K562 (cell line): Measurements from ENCODE around the gene USP49. TPM values are rescaled to one million over a fixed set of nuclear protein-coding genes. Genes with fewer than 3 reads are reported as not detected.

ENCODE experiments used
- EGR1 ChIP-seq: fragments of 450-650 bp; conservative IDR thresholded peaks from 2 replicates; pipeline ENCODE4 v1.6.1; 2017; ENCODE audit warnings: mild to moderate bottlenecking
- GTF2E2 ChIP-seq: fragments of 200-800 bp; sonication (Bioruptor generic); IDR thresholded peaks from 2 replicates; pipeline ENCODE4 v1.6.1; 2016; ENCODE audit warnings: missing genetic modification characterization, missing compliant biosample characterization
- GTF2F1 ChIP-seq: IDR thresholded peaks from 2 replicates; pipeline ENCODE4 v1.6.1; 2011; ENCODE audit warnings: low read depth, low read length, improper control_type of control experiment
- HDAC8 ChIP-seq: fragments of 450-650 bp; IDR thresholded peaks from 2 replicates; pipeline ENCODE4 v1.6.1; 2016; ENCODE audit warnings: mild to moderate bottlenecking, missing genetic modification characterization, moderate library complexity, missing compliant biosample characterization
- KLF6 ChIP-seq: fragments of 250-450 bp; sonication (Bioruptor Pico); IDR thresholded peaks from 2 replicates; pipeline ENCODE4 v1.4.0; 2020; ENCODE audit warnings: mild to moderate bottlenecking, moderate library complexity, borderline replicate concordance
- NR1H2 ChIP-seq: sonication (generic); formaldehyde crosslinking; IDR thresholded peaks from 2 replicates; pipeline ENCODE4 v1.4.0; 2020; ENCODE audit warnings: mild to moderate bottlenecking, missing genetic modification reagents
- PURB ChIP-seq: sonication (generic); formaldehyde crosslinking; IDR thresholded peaks from 2 replicates; pipeline ENCODE4 v1.9.0; 2021; ENCODE audit warnings: low read depth, mild to moderate bottlenecking, missing genetic modification reagents
- TAF15 ChIP-seq: fragments of 200-400 bp; formaldehyde crosslinking; IDR thresholded peaks from 2 replicates; pipeline ENCODE4 v1.6.1; 2017; ENCODE audit warnings: mild to moderate bottlenecking, low read depth, low read length, moderate library complexity
- ZC3H11A ChIP-seq: IDR thresholded peaks from 2 replicates; pipeline ENCODE4 v1.6.1; 2012; ENCODE audit warnings: low read depth, low read length, improper control_type of control experiment
- ZNF3 ChIP-seq: fragments of 250-450 bp; sonication (Bioruptor Pico); IDR thresholded peaks from 2 replicates; pipeline ENCODE4 v1.5.0; 2021; ENCODE audit warnings: mild to moderate bottlenecking, moderate library complexity
- ZNF311 ChIP-seq: fragments of 250-450 bp; sonication (Bioruptor Pico); IDR thresholded peaks from 2 replicates; pipeline ENCODE4 v1.4.0; 2020; ENCODE audit warnings: mild to moderate bottlenecking, moderate library complexity
- ZNF324 ChIP-seq: fragments of 250-450 bp; sonication (Bioruptor Pico); IDR thresholded peaks from 2 replicates; pipeline ENCODE4 v1.4.0; 2020; ENCODE audit warnings: mild to moderate bottlenecking
- ZNF589 ChIP-seq: fragments of 200-800 bp; sonication (Bioruptor generic); IDR thresholded peaks from 2 replicates; pipeline ENCODE4 v1.6.1; 2016; ENCODE audit warnings: low read depth, missing genetic modification characterization, missing compliant biosample characterization
- polyA plus RNA-seq, 8 experiments: library from polyadenylated mRNA; depleted of rRNA in 4 of 8; stranded (reverse) in 5 of 8; unstranded in 3 of 8; fragments of >200 nt; fragmentation: Nextera tagmentation in 2 of 8; fragmentation: Illumina TruSeq in 1 of 8; extraction: Ambion mirVana in 2 of 8; extraction: Trizol in 1 of 8; gene quantifications; 2 replicates each; pipeline versions ENCODE4 v1.2.1 to v1.2.3, GENCODE V29; 2011 to 2014; ENCODE audit warnings: inconsistent platforms in 1 of 8, missing spikeins in 1 of 8
- total RNA-seq, 7 experiments: library from RNA; depleted of rRNA in 6 of 7; stranded (reverse); fragments of >200 nt in 6 of 7; fragmentation: Illumina TruSeq in 2 of 7; extraction: Trizol in 2 of 7; gene quantifications; 2 replicates each; pipeline versions ENCODE4 v1.2.1 to v1.2.3, GENCODE V29; 2011 to 2021; ENCODE audit warnings: low replicate concordance in 1 of 7
- TF ChIP-seq, protein P1 (sequence below), 2 experiments: fragments of 200-800 bp in 1 of 2; sonication (Bioruptor generic) in 1 of 2; sonication (generic) in 1 of 2; formaldehyde crosslinking in 1 of 2; IDR thresholded peaks in 1 of 2; conservative IDR thresholded peaks in 1 of 2; 2 replicates each; pipeline versions ENCODE4 v1.5.0 to v1.6.1; 2016 to 2020; ENCODE audit warnings: missing compliant biosample characterization in 1 of 2, missing genetic modification characterization in 1 of 2, missing genetic modification reagents in 1 of 2
- TF ChIP-seq, protein P2 (sequence below): IDR thresholded peaks from 2 replicates; pipeline ENCODE4 v1.6.1; 2011; ENCODE audit not compliant: insufficient read length; ENCODE audit errors: extremely low read depth
- TF ChIP-seq, protein P3 (sequence below): fragments of 450-650 bp; IDR thresholded peaks from 2 replicates; pipeline ENCODE4 v1.6.1; 2017; ENCODE audit warnings: antibody characterized with exemption, mild to moderate bottlenecking
- TF ChIP-seq, protein P4 (sequence below): fragments of 250-450 bp; sonication (Bioruptor Pico); IDR thresholded peaks from 2 replicates; pipeline ENCODE4 v1.4.0; 2020
- TF ChIP-seq, protein P5 (sequence below): IDR thresholded peaks from 3 replicates; pipeline ENCODE4 v1.6.1; 2011; ENCODE audit warnings: borderline replicate concordance, mild to moderate bottlenecking; ENCODE audit not compliant: insufficient read length, insufficient read depth

USP49 gene
- total and polyA plus RNA-seq, 9 of the 15 experiments (the other 6 are each of a cell fraction or from before 2014, with no cell fraction given): 1.0 to 9.9 (median 6.5) TPM

DNA sequence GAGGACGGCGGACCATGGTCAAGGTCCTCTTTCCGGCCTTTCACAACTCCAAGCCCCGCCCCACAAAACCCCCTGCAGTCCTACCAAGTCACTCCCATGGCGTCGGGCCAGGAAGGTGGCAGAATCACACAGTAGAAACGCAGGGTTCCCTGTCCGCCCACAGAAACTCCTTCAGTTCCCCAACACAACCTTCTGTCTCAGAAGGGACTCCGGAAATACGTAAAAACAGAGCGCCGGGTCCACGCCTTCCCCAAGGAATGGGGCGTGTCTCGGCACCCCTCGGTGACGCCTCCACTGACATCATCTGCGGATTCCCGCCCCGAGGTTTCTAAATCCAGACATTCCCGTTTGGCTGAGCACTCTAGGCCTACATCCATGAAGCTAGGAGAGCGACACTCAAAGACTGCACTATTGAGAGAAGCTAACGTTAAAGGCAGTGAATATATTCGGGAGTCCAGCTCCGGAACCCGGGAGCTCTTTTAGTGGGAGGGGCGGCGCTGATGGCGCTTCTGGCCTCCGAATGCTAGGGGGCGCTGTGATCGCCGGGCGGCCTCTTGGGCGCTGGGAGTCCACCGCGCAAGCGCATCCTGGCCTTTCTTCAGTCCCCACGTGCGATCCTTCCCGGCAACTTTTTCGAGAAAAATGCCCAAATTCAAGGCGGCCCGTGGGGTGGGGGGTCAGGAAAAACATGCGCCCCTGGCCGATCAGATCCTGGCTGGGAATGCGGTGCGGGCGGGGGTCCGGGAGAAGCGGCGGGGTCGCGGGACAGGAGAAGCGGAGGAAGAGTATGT is 25.9 kb upstream of the USP49 start, which contains the start of the genes BYSL and MED20 (continued):
- TF ChIP-seq EGR1: peak; percentile 97
- no peak for TF ChIP-seq ZNF3
- no peak for TF ChIP-seq ZNF311
- 0 out of 2 replicates have a peak, but pooled peaks have one; percentile 85 for TF ChIP-seq NR1H2 (CRISPR knock-in tag)
- peak; percentile 46; the same call in 1 of the 2 replicates for TF ChIP-seq GTF2F1
- TF ChIP-seq PURB (CRISPR knock-in tag): no peak
- TF ChIP-seq ZNF324: no peak
- TF ChIP-seq ZNF589 (CRISPR knock-in tag): no peak
- TF ChIP-seq, protein P1, sequence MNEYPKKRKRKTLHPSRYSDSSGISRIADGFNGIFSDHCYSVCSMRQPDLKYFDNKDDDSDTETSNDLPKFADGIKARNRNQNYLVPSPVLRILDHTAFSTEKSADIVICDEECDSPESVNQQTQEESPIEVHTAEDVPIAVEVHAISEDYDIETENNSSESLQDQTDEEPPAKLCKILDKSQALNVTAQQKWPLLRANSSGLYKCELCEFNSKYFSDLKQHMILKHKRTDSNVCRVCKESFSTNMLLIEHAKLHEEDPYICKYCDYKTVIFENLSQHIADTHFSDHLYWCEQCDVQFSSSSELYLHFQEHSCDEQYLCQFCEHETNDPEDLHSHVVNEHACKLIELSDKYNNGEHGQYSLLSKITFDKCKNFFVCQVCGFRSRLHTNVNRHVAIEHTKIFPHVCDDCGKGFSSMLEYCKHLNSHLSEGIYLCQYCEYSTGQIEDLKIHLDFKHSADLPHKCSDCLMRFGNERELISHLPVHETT (CRISPR knock-in tag; conservative IDR thresholded peaks at IDR 0.05 in 1 of 2, IDR thresholded peaks at IDR 0.05 in 1 of 2): peak in 1 of 2 experiments; percentile 75; a peak in 1 of 4 replicates
- TF ChIP-seq, protein P2, sequence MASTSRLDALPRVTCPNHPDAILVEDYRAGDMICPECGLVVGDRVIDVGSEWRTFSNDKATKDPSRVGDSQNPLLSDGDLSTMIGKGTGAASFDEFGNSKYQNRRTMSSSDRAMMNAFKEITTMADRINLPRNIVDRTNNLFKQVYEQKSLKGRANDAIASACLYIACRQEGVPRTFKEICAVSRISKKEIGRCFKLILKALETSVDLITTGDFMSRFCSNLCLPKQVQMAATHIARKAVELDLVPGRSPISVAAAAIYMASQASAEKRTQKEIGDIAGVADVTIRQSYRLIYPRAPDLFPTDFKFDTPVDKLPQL: no peak
- no peak; the same call in 1 of the 2 replicates for TF ChIP-seq ZC3H11A
- no peak for TF ChIP-seq TAF15
- TF ChIP-seq KLF6 (CRISPR knock-in tag): peak; percentile 65; the same call in 1 of the 2 replicates
- TF ChIP-seq, protein P3, sequence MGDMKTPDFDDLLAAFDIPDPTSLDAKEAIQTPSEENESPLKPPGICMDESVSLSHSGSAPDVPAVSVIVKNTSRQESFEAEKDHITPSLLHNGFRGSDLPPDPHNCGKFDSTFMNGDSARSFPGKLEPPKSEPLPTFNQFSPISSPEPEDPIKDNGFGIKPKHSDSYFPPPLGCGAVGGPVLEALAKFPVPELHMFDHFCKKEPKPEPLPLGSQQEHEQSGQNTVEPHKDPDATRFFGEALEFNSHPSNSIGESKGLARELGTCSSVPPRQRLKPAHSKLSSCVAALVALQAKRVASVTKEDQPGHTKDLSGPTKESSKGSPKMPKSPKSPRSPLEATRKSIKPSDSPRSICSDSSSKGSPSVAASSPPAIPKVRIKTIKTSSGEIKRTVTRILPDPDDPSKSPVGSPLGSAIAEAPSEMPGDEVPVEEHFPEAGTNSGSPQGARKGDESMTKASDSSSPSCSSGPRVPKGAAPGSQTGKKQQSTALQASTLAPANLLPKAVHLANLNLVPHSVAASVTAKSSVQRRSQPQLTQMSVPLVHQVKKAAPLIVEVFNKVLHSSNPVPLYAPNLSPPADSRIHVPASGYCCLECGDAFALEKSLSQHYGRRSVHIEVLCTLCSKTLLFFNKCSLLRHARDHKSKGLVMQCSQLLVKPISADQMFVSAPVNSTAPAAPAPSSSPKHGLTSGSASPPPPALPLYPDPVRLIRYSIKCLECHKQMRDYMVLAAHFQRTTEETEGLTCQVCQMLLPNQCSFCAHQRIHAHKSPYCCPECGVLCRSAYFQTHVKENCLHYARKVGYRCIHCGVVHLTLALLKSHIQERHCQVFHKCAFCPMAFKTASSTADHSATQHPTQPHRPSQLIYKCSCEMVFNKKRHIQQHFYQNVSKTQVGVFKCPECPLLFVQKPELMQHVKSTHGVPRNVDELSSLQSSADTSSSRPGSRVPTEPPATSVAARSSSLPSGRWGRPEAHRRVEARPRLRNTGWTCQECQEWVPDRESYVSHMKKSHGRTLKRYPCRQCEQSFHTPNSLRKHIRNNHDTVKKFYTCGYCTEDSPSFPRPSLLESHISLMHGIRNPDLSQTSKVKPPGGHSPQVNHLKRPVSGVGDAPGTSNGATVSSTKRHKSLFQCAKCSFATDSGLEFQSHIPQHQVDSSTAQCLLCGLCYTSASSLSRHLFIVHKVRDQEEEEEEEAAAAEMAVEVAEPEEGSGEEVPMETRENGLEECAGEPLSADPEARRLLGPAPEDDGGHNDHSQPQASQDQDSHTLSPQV: no peak
- TF ChIP-seq, protein P4, sequence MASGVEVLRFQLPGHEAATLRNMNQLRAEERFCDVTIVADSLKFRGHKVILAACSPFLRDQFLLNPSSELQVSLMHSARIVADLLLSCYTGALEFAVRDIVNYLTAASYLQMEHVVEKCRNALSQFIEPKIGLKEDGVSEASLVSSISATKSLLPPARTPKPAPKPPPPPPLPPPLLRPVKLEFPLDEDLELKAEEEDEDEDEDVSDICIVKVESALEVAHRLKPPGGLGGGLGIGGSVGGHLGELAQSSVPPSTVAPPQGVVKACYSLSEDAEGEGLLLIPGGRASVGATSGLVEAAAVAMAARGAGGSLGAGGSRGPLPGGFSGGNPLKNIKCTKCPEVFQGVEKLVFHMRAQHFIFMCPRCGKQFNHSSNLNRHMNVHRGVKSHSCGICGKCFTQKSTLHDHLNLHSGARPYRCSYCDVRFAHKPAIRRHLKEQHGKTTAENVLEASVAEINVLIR (CRISPR knock-in tag): peak; percentile 99
- TF ChIP-seq GTF2E2 (tag): peak; percentile 68; the same call in 1 of the 2 replicates
- TF ChIP-seq, protein P5, sequence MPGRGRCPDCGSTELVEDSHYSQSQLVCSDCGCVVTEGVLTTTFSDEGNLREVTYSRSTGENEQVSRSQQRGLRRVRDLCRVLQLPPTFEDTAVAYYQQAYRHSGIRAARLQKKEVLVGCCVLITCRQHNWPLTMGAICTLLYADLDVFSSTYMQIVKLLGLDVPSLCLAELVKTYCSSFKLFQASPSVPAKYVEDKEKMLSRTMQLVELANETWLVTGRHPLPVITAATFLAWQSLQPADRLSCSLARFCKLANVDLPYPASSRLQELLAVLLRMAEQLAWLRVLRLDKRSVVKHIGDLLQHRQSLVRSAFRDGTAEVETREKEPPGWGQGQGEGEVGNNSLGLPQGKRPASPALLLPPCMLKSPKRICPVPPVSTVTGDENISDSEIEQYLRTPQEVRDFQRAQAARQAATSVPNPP: no peak
- no peak for TF ChIP-seq HDAC8 (tag)
